Common myeloid progenitor, CD34-positive (primary cell): ENCODE measurements around the gene SPDYE4.

Source experiments
- CTCF ChIA-PET: fragments of 350-600 bp; sonication (Branson Sonifier 250); formaldehyde crosslinking; loops from one replicate; lab custom pipeline; 2021; ENCODE audit warnings: antibody characterized with exemption; lab: Charles Lee
- POLR2A ChIA-PET: fragments of 350-600 bp; sonication (Branson Sonifier 250); formaldehyde crosslinking; loops from one replicate; lab custom pipeline; 2021; ENCODE audit warnings: antibody characterized with exemption; lab: Charles Lee
- DNase-seq, 3 donors: peaks; one replicate each; pipeline versions ENCODE4 v3.0.0 to v3.0.0-alpha.2; 2013
- H3K27ac ChIP-seq, 2 experiments: 1 replicate in 1 of 2; 2 replicates in 1 of 2; pipeline ENCODE4 v1.7.0; 2013; ENCODE audit warnings: inconsistent platforms in 2 of 2, low read length in 2 of 2, mild to moderate bottlenecking in 2 of 2, low read depth in 1 of 2, moderate library complexity in 1 of 2; ENCODE audit not compliant: severe bottlenecking in 2 of 2, insufficient read depth in 1 of 2, poor library complexity in 1 of 2
- H3K27me3 ChIP-seq, 5 experiments: replicated peaks in 2 of 5; 1 replicate in 3 of 5; 2 replicates in 2 of 5; pipeline versions ENCODE4 v1.6.1 to v1.7.0; 2013; ENCODE audit warnings: low read length in 4 of 5, mild to moderate bottlenecking in 2 of 5, moderate library complexity in 2 of 5, inconsistent platforms in 1 of 5; ENCODE audit not compliant: insufficient read depth in 5 of 5, control insufficient read depth in 4 of 5
- H3K36me3 ChIP-seq, 4 experiments: 1 replicate in 2 of 4; 2 replicates in 2 of 4; pipeline versions ENCODE4 v1.6.1 to v1.7.0; 2013; ENCODE audit warnings: low read length in 3 of 4, control low read depth in 1 of 4, mild to moderate bottlenecking in 1 of 4; ENCODE audit not compliant: control insufficient read depth in 4 of 4, insufficient read depth in 4 of 4
- H3K4me1 ChIP-seq, 4 experiments: 1 replicate in 3 of 4; 2 replicates in 1 of 4; pipeline versions ENCODE4 v1.6.1 to v1.7.1; 2013; ENCODE audit warnings: low read length in 3 of 4, mild to moderate bottlenecking in 3 of 4, control low read depth in 1 of 4, inconsistent platforms in 1 of 4, moderate library complexity in 1 of 4; ENCODE audit not compliant: control insufficient read depth in 4 of 4, insufficient read depth in 4 of 4; ENCODE audit errors: control extremely low read depth in 1 of 4
- H3K4me3 ChIP-seq, 7 experiments: 1 replicate in 4 of 7; 2 replicates in 3 of 7; pipeline versions ENCODE4 v1.5.1 to v1.7.0; 2013; ENCODE audit warnings: mild to moderate bottlenecking in 7 of 7, low read length in 6 of 7, moderate library complexity in 6 of 7, inconsistent platforms in 2 of 7, low read depth in 2 of 7, control low read depth in 1 of 7; ENCODE audit not compliant: insufficient read depth in 4 of 7, control insufficient read depth in 1 of 7; ENCODE audit errors: extremely low read depth in 1 of 7
- H3K9me3 ChIP-seq, 5 experiments: 1 replicate in 4 of 5; 2 replicates in 1 of 5; pipeline versions ENCODE4 v1.6.1 to v1.7.1; 2013; ENCODE audit warnings: low read length in 4 of 5, mild to moderate bottlenecking in 2 of 5, inconsistent platforms in 1 of 5, low read depth in 1 of 5, moderate library complexity in 1 of 5; ENCODE audit not compliant: control insufficient read depth in 4 of 5, insufficient read depth in 2 of 5; ENCODE audit errors: control extremely low read depth in 1 of 5
- WGBS: methylation state at CpG from one replicate; pipeline ENCODE4 v1.1.5; 2013; ENCODE audit not compliant: insufficient coverage; 5-methylcytosine and 5-hydroxymethylcytosine counted together

The SPDYE4 gene

GRCh38 chr17:8728251-8728938 lies 30.0 kb downstream of the SPDYE4 start:
- 97% methylated on average over 10 of the region's 13 CpGs for WGBS
- Histone ChIP-seq H3K27ac (no peak overlapping the region), H3K9me3 (no peaks in the 10 kb centered on the region)

GRCh38 chr17:8726941-8727555 lies 31.3 kb downstream of the SPDYE4 start:
- Histone ChIP-seq H3K27me3 (no peaks in the 10 kb centered on the region), H3K4me1 (peaks cover 2 to 26% (median 19%) of the 10 kb centered on the region in 4 experiments), H3K27ac (no peak overlapping the region), H3K36me3 (peaks cover 0 to 5% (median 0%) of the 10 kb centered on the region in 4 experiments), H3K4me3 (peak overlapping the region in 2 of 7 experiments; percentile 33 to 36), H3K9me3 (no peaks in the 10 kb centered on the region)
- DNase-seq, result peak in 2 of 3 donors; percentile 55 to 59
- ChIA-PET POLR2A (no interaction called here), CTCF (interaction anchor here (2.9 kb wide), 1 partner anchor 19 kb away, joined by 12 read pairs; no protein-coding TSS in a partner anchor)
- 51% methylated on average over 13 of the region's 17 CpGs for WGBS

More at GRCh38 chr17:8728251-8728938, 30.0 kb downstream of the SPDYE4 start:
- H3K4me3 ChIP-seq, result no peak overlapping the region
- ChIA-PET CTCF (no interaction called here), POLR2A (no interaction called here)
- H3K27me3 ChIP-seq, result no peaks in the 10 kb centered on the region
- H3K36me3 ChIP-seq, result peaks cover 0 to 5% (median 0%) of the 10 kb centered on the region in 4 experiments
- peaks cover 2 to 26% (median 20%) of the 10 kb centered on the region in 4 experiments for H3K4me1 ChIP-seq
- no peak for DNase-seq

GRCh38 chr17:8725881-8726876 lies 32.2 kb downstream of the SPDYE4 start:
- ChIA-PET CTCF (interaction anchor here (1.4 to 2.9 kb wide), 3 partner anchors 14 to 22 kb away, joined by 3 to 12 read pairs (median 5); no protein-coding TSS in a partner anchor), POLR2A (no interaction called here)
- 35% methylated on average over 13 of the region's 23 CpGs for WGBS
- Histone ChIP-seq H3K36me3 (peaks cover 0 to 5% (median 0%) of the 10 kb centered on the region in 4 experiments), H3K27me3 (no peaks in the 10 kb centered on the region), H3K4me1 (peaks cover 2 to 26% (median 19%) of the 10 kb centered on the region in 4 experiments), H3K27ac (no peak overlapping the region), H3K4me3 (peak overlapping the region in 3 of 7 experiments; percentile 19 to 36 (median 33)), H3K9me3 (no peaks in the 10 kb centered on the region)
- DNase-seq, result peak in 2 of 3 donors; percentile 76 to 83

- CTCF ChIA-PET, result interaction anchor here (1.1 to 2.9 kb wide), 5 partner anchors 9 to 74 kb away, joined by 3 to 12 read pairs (median 3); no protein-coding TSS in a partner anchor
- 100% methylated on average over 5 of the region's 7 CpGs for WGBS
- no peaks in the 10 kb centered on the region for H3K36me3 ChIP-seq
- DNase-seq, result no peak
- H3K9me3 ChIP-seq, result no peaks in the 10 kb centered on the region
- no peaks in the 10 kb centered on the region for H3K27me3 ChIP-seq
- H3K4me1 ChIP-seq, result peaks cover 2 to 26% (median 19%) of the 10 kb centered on the region in 4 experiments
- H3K4me3 ChIP-seq, result no peak overlapping the region
- no peak overlapping the region for H3K27ac ChIP-seq
- POLR2A ChIA-PET, result no interaction called here
Observed at GRCh38 chr17:8724451-8724850, 33.9 kb downstream of the SPDYE4 start.

- CTCF ChIA-PET, result no interaction called here
- H3K36me3 ChIP-seq, result no peaks in the 10 kb centered on the region
- no peak for DNase-seq
- H3K9me3 ChIP-seq, result no peaks in the 10 kb centered on the region
- no peak overlapping the region for H3K4me3 ChIP-seq
- H3K4me1 ChIP-seq, result peaks cover 0 to 6% (median 3%) of the 10 kb centered on the region in 4 experiments
- POLR2A ChIA-PET, result no interaction called here
- no peaks in the 10 kb centered on the region for H3K27me3 ChIP-seq
- 33% methylated on average over 1 of the region's 9 CpGs for WGBS
- H3K27ac ChIP-seq, result no peak overlapping the region
Observed at GRCh38 chr17:8720596-8720995, 37.8 kb downstream of the SPDYE4 start.

- DNase-seq, result no peak
- Histone ChIP-seq H3K4me3 (no peak overlapping the region), H3K27ac (no peak overlapping the region), H3K27me3 (no peaks in the 10 kb centered on the region), H3K9me3 (no peaks in the 10 kb centered on the region), H3K4me1 (no peaks in the 10 kb centered on the region), H3K36me3 (no peaks in the 10 kb centered on the region)
- CTCF ChIA-PET, result no interaction called here
- POLR2A ChIA-PET, result no interaction called here
- 100% methylated on average over 3 of the region's 5 CpGs for WGBS
Observed at GRCh38 chr17:8719291-8720246, 38.8 kb downstream of the SPDYE4 start.
